Transverse colon (tissue), 4 donors: ENCODE measurements around the gene OCA2. TPM values are rescaled to one million over a fixed set of nuclear protein-coding genes. Genes with fewer than 3 reads are reported as not detected.

Experiments used
- DNase-seq: peaks from one replicate; pipeline ENCODE4 v3.0.0-alpha.2; 2019
- H3K27ac ChIP-seq, 4 donors: fragments of 200-600 bp; sonication (generic); 2 replicates each; pipeline ENCODE4 v1.5.1; 2016 to 2018; ENCODE audit warnings: inconsistent platforms in 4 of 4
- H3K27me3 ChIP-seq: fragments of 200-600 bp; sonication (generic); 2 replicates; pipeline ENCODE4 v1.5.1; 2017; ENCODE audit warnings: inconsistent platforms
- H3K36me3 ChIP-seq, 4 donors: fragments of 200-600 bp; sonication (generic); 2 replicates each; pipeline ENCODE4 v1.5.1; 2017 to 2019; ENCODE audit warnings: inconsistent platforms in 4 of 4
- H3K4me1 ChIP-seq, 4 donors: fragments of 200-600 bp; sonication (generic); 2 replicates each; pipeline ENCODE4 v1.5.1; 2017 to 2020; ENCODE audit warnings: inconsistent platforms in 4 of 4
- H3K4me3 ChIP-seq, 4 donors: fragments of 200-600 bp; sonication (generic); 1 replicate in 1 of 4; 2 replicates in 3 of 4; pipeline versions ENCODE4 v1.5.1 to v1.6.1; 2017 to 2019; ENCODE audit warnings: inconsistent platforms in 4 of 4
- H3K9me3 ChIP-seq, 2 donors: fragments of 200-600 bp; sonication (generic); 2 replicates each; pipeline ENCODE4 v1.5.1; 2017 to 2019; ENCODE audit warnings: inconsistent platforms in 2 of 2
- EP300 ChIP-seq: sonication (generic); formaldehyde crosslinking; IDR thresholded peaks from one replicate; pipeline ENCODE4 v1.6.1; 2017; ENCODE audit warnings: antibody characterized with exemption, low read depth
- POLR2A ChIP-seq: fragments of 450-650 bp; IDR thresholded peaks from one replicate; pipeline ENCODE4 v1.6.1; 2016; ENCODE audit warnings: antibody characterized with exemption, mild to moderate bottlenecking, moderate library complexity
- POLR2AphosphoS5 ChIP-seq, 3 donors: sonication (generic); formaldehyde crosslinking; IDR thresholded peaks; one replicate each; pipeline ENCODE4 v1.6.1; 2016; ENCODE audit warnings: antibody characterized with exemption in 3 of 3
- WGBS, 2 donors: methylation state at CpG; one replicate each; pipeline ENCODE4 v1.1.5; 2018; ENCODE audit warnings: low coverage in 1 of 2; 5-methylcytosine and 5-hydroxymethylcytosine counted together
- in situ Hi-C, 4 donors: fragments of 200-750 bp; cut with MboI; loops; one replicate each; pipeline versions ENCODE4 v1.15.0 to v1.15.1; 2017; ENCODE audit warnings: low sequenced_read_pairs in 3 of 4, low pct_ligation_motif_present in 1 of 4, low pct_unique_long_range_greater_than_20kb in 1 of 4
- intact Hi-C: fragments of 100-400 bp; cut with DNase I; formaldehyde crosslinking; loops from one replicate; pipeline ENCODE4 v1.15.1; 2023; ENCODE audit warnings: low total_unique reads
- total RNA-seq, 4 donors: library from RNA; depleted of rRNA; stranded (reverse); fragments of >200 nt; gene quantifications; one replicate each; pipeline ENCODE4 v1.1.0, GENCODE V29; 2016
- TF ChIP-seq, protein P1 (sequence below), 5 experiments: fragments of 200-600 bp in 3 of 5; fragments of 450-650 bp in 2 of 5; sonication (generic) in 3 of 5; IDR thresholded peaks; 1 replicate in 2 of 5; 2 replicates in 3 of 5; pipeline ENCODE4 v1.5.1; 2016 to 2017; ENCODE audit warnings: antibody characterized with exemption in 5 of 5, inconsistent platforms in 3 of 5, mild to moderate bottlenecking in 2 of 5, moderate library complexity in 1 of 5

Gene OCA2
- total RNA-seq, 4 donors from 2014 or later, result 1.4 to 1.9 TPM; not detected in 2

GRCh38 chr15:27854601-27855000 is 244.5 kb downstream of the OCA2 start:
- WGBS, 2 donors, result 93% methylated on average over 6 to 9 of the region's 10 CpGs
- H3K27ac ChIP-seq, result no peak overlapping the region
- H3K9me3 ChIP-seq, result peaks cover 4 to 15% of the 10 kb centered on the region in 2 donors
- no peaks in the 10 kb centered on the region for H3K4me1 ChIP-seq
- no peak overlapping the region for H3K4me3 ChIP-seq
- no peaks in the 10 kb centered on the region for H3K27me3 ChIP-seq
- DNase-seq, result no peak
- H3K36me3 ChIP-seq, result no peaks in the 10 kb centered on the region
- TF ChIP-seq EP300 (no peak), POLR2A (no peak), POLR2AphosphoS5 (IDR thresholded peaks at IDR 0.05) (no peak)
- TF ChIP-seq, protein P1, sequence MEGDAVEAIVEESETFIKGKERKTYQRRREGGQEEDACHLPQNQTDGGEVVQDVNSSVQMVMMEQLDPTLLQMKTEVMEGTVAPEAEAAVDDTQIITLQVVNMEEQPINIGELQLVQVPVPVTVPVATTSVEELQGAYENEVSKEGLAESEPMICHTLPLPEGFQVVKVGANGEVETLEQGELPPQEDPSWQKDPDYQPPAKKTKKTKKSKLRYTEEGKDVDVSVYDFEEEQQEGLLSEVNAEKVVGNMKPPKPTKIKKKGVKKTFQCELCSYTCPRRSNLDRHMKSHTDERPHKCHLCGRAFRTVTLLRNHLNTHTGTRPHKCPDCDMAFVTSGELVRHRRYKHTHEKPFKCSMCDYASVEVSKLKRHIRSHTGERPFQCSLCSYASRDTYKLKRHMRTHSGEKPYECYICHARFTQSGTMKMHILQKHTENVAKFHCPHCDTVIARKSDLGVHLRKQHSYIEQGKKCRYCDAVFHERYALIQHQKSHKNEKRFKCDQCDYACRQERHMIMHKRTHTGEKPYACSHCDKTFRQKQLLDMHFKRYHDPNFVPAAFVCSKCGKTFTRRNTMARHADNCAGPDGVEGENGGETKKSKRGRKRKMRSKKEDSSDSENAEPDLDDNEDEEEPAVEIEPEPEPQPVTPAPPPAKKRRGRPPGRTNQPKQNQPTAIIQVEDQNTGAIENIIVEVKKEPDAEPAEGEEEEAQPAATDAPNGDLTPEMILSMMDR (IDR thresholded peaks at IDR 0.05), result no peak
- intact Hi-C loops (no loop called here), in situ Hi-C loops (no loop called here)

DNA sequence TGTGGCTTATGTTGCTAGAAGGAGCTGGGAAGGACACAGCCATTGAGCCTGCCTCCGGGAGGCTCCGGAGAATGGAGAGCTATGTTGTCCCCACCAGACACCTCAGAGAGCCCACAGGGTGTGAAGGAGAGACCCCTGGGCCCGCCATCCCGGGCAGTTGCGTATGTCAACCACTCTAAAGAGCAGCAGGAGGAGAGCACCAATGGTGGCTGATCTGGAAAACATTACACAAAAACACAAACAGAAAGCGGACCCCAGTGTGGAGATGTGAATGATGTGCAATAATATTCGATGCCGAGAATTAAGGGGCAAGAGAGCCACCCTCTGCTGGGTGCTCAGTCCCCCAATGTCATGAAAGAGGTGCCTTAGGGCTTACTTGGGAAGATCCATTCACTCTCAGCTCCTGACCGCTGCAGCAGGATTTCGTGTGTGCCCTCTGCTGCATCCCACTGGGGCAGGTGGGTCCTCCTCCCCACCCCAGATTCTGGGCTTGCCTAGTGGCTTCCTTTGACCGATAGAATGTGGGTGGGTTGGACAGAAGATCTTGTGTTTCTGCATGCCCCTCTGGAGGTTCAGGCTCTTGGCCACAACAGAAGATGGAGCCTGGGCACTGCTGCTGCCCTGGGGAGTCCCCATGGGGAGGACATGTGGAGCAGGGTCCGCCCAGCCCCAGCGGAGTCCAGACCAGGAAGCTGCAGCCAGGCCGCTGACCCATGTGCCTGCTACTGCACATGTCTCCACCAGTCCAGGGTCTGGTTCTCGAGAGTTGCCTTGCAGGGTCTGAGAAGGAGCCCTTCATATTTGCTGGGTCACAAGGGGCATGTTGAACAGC is 245.3 kb downstream of the OCA2 start:
- H3K4me1 ChIP-seq, result no peaks in the 10 kb centered on the region
- no peak overlapping the region for H3K4me3 ChIP-seq
- intact Hi-C loops (loop anchor here (2.0 kb wide), 1 partner anchor 35 kb away; no protein-coding TSS in a partner anchor), in situ Hi-C loops (no loop called here)
- TF ChIP-seq EP300 (no peak), POLR2AphosphoS5 (IDR thresholded peaks at IDR 0.05) (no peak), POLR2A (no peak)
- TF ChIP-seq, protein P1 (IDR thresholded peaks at IDR 0.05), result no peak
- no peak overlapping the region for H3K27ac ChIP-seq
- WGBS, 2 donors, result 83 to 91% methylated on average over 5 to 14 of the region's 15 CpGs
- no peaks in the 10 kb centered on the region for H3K27me3 ChIP-seq
- H3K36me3 ChIP-seq, result no peaks in the 10 kb centered on the region
- DNase-seq, result no peak
- H3K9me3 ChIP-seq, result peaks cover 4 to 15% of the 10 kb centered on the region in 2 donors

- Histone ChIP-seq H3K4me3 (no peak overlapping the region), H3K9me3 (peaks cover under 1 to 4% of the 10 kb centered on the region in 2 donors), H3K27me3 (no peaks in the 10 kb centered on the region), H3K27ac (no peak overlapping the region), H3K36me3 (no peaks in the 10 kb centered on the region), H3K4me1 (no peaks in the 10 kb centered on the region)
- intact Hi-C loops, result loop anchor here (2.0 kb wide), 1 partner anchor 37 kb away; no protein-coding TSS in a partner anchor
- no peak for TF ChIP-seq EP300
- 57 to 62% methylated on average over 2 to 4 of the region's 4 CpGs for WGBS, 2 donors
- in situ Hi-C loops, result no loop called here
- DNase-seq, result no peak
These were observed 247.3 kb downstream of the OCA2 start for GRCh38 chr15:27851858-27852210.

GRCh38 chr15:27850981-27851857 is 247.9 kb downstream of the OCA2 start:
- intact Hi-C loops, result no loop called here

More at GRCh38 chr15:27850981-27851857, 247.9 kb downstream of the OCA2 start:
- in situ Hi-C loops, result no loop called here
- no peak for DNase-seq
- no peak overlapping the region for H3K4me3 ChIP-seq
- no peak for TF ChIP-seq POLR2A
- TF ChIP-seq, protein P1 (IDR thresholded peaks at IDR 0.05), result no peak
- no peak for TF ChIP-seq POLR2AphosphoS5 (IDR thresholded peaks at IDR 0.05)
- no peak for TF ChIP-seq EP300
- WGBS, 2 donors, result 87% methylated on average over 17 of the region's 17 CpGs; no CpG with 5 or more reads in 1 of the 2 donors
- peaks cover 0 to 4% of the 10 kb centered on the region in 2 donors for H3K9me3 ChIP-seq
- H3K27me3 ChIP-seq, result no peaks in the 10 kb centered on the region
- no peak overlapping the region for H3K27ac ChIP-seq
- no peaks in the 10 kb centered on the region for H3K36me3 ChIP-seq
- H3K4me1 ChIP-seq, result no peaks in the 10 kb centered on the region
